GM12891 (cell line): ENCODE results near the gene MDH1B.

Experiments used
- POLR2A ChIP-seq: IDR thresholded peaks from 2 replicates; pipeline ENCODE4 v1.6.1; 2011; ENCODE audit warnings: low read depth, low read length, control low read depth
- POLR2AphosphoS5 ChIP-seq: IDR thresholded peaks from 2 replicates; pipeline ENCODE4 v1.6.1; 2011; ENCODE audit warnings: low read depth, low read length, control low read depth
- POU2F2 ChIP-seq: IDR thresholded peaks from 2 replicates; pipeline ENCODE4 v1.6.1; 2011; ENCODE audit warnings: low read depth, mild to moderate bottlenecking, control low read depth, low read length, moderate library complexity
- SPI1 ChIP-seq: IDR thresholded peaks from 2 replicates; pipeline ENCODE4 v1.6.1; 2011; ENCODE audit warnings: low read depth, low read length, control low read depth
- TAF1 ChIP-seq: IDR thresholded peaks from 2 replicates; pipeline ENCODE4 v1.6.1; 2011; ENCODE audit warnings: low read depth, low read length, control low read depth

GRCh38 chr2:206805887-206806607 is 40.9 kb upstream of the MDH1B start:
- TF ChIP-seq POLR2A, result no peak
- TF ChIP-seq TAF1, result no peak
- TF ChIP-seq POLR2AphosphoS5, result no peak
- TF ChIP-seq SPI1, result no peak
- no peak for TF ChIP-seq POU2F2
